GM19351 (cell line): ENCODE measurements around the gene TAOK1.
"Not testable (repeated sequence)": the region's sequence is repeated elsewhere in the genome, so short reads cannot be mapped to it uniquely, and the experiment has no call there.

ENCODE experiments used
- ATAC-seq: cut with Tn5 transposase; IDR thresholded peaks from one replicate; pipeline ENCODE4 v1.9.1; 2021; ENCODE audit warnings: mild to moderate bottlenecking, moderate library complexity; ENCODE audit not compliant: unreplicated experiment

Gene TAOK1

GRCh38 chr17:29443041-29443739 lies 53.0 kb downstream of the TAOK1 start:
- ATAC-seq, result no peak

GRCh38 chr17:29444589-29444988 lies 54.4 kb downstream of the TAOK1 start:
- ATAC-seq, result no peak

- ATAC-seq, result no peak
Observed at GRCh38 chr17:29445844-29446243, 55.7 kb downstream of the TAOK1 start.

- no peak for ATAC-seq
Observed at GRCh38 chr17:29449865-29450671, 59.9 kb downstream of the TAOK1 start.

- ATAC-seq, result no peak
Observed at GRCh38 chr17:29451121-29451742, 61.1 kb downstream of the TAOK1 start.

GRCh38 chr17:29458066-29458465 lies 67.9 kb downstream of the TAOK1 start:
- no peak for ATAC-seq

- ATAC-seq, result no peak
Observed at GRCh38 chr17:29461483-29462206, 71.5 kb downstream of the TAOK1 start.

GRCh38 chr17:29469276-29469675 lies 79.1 kb downstream of the TAOK1 start:
- no peak for ATAC-seq

- ATAC-seq, result not testable (repeated sequence)
Observed at GRCh38 chr17:29473437-29473836, 83.3 kb downstream of the TAOK1 start.

GRCh38 chr17:29474297-29474696 lies 84.1 kb downstream of the TAOK1 start:
- ATAC-seq, result no peak

GRCh38 chr17:29475891-29476290 lies 85.7 kb downstream of the TAOK1 start:
- ATAC-seq, result no peak

- not testable (repeated sequence) for ATAC-seq
Observed at GRCh38 chr17:29480249-29480928, 90.2 kb downstream of the TAOK1 start.

- no peak for ATAC-seq
Observed at GRCh38 chr17:29483503-29483902, 93.3 kb downstream of the TAOK1 start.

GRCh38 chr17:29495011-29495410 lies 104.8 kb downstream of the TAOK1 start:
- ATAC-seq, result no peak

- no peak for ATAC-seq
Observed at GRCh38 chr17:29504711-29505110, 114.5 kb downstream of the TAOK1 start.

- no peak for ATAC-seq
Observed at GRCh38 chr17:29505836-29506235, 115.7 kb downstream of the TAOK1 start.

GRCh38 chr17:29510953-29511352 lies 120.8 kb downstream of the TAOK1 start:
- no peak for ATAC-seq

- ATAC-seq, result no peak
Observed at GRCh38 chr17:29514792-29515191, 124.6 kb downstream of the TAOK1 start.

GRCh38 chr17:29518359-29518758 lies 128.2 kb downstream of the TAOK1 start:
- no peak for ATAC-seq

GRCh38 chr17:29524692-29525091 lies 134.5 kb downstream of the TAOK1 start:
- ATAC-seq, result no peak

- ATAC-seq, result no peak
Observed at GRCh38 chr17:29526322-29526721, 136.2 kb downstream of the TAOK1 start.
